ENCODE measurements around the gene KCNH8.

- TF ChIP-seq CTCF (conservative IDR thresholded peaks at IDR 0.05 in 1 of 2, IDR thresholded peaks at IDR 0.05 in 1 of 2; ENCODE audit: low read depth in 1 of 2, low read length in 2 of 2) (no peak), EZH2 (IDR thresholded peaks at IDR 0.05; ENCODE audit: low read length, missing control alignments) (no peak)
These were observed 288.4 kb downstream of the KCNH8 start for GRCh38 chr3:19436746-19437145.

All from fibroblast of lung (primary cell).